Chondrocyte (in vitro differentiated cells): Measurements from ENCODE around the gene GLT8D1. TPM values are rescaled to one million over a fixed set of nuclear protein-coding genes. Genes with fewer than 3 reads are reported as not detected.
A peak's percentile ranks its signal among the peaks of the same experiment; 100 is the strongest.

Experiments
- DNase-seq: peaks from one replicate; pipeline ENCODE4 v3.0.0; 2021; ENCODE audit warnings: mixed read lengths, low spot score
- H3K27ac Mint-ChIP-seq: one replicate; pipeline ENCODE4 v1.8.0; 2021; ENCODE audit warnings: mild to moderate bottlenecking, moderate library complexity, mixed read lengths; ENCODE audit not compliant: unreplicated experiment
- H3K27me3 Mint-ChIP-seq: 2 replicates; pipeline ENCODE4 v1.8.0; 2021; ENCODE audit warnings: low read depth, mixed read lengths
- H3K36me3 Mint-ChIP-seq: 2 replicates; pipeline ENCODE4 v1.8.0; 2021; ENCODE audit warnings: low read depth, mixed read lengths
- H3K4me1 Mint-ChIP-seq: 2 replicates; pipeline ENCODE4 v1.8.0; 2021; ENCODE audit warnings: low read depth, mild to moderate bottlenecking, mixed read lengths
- H3K4me3 Mint-ChIP-seq: one replicate; pipeline ENCODE4 v1.8.0; 2021; ENCODE audit warnings: mild to moderate bottlenecking, moderate library complexity, mixed read lengths; ENCODE audit not compliant: unreplicated experiment
- H3K9me3 Mint-ChIP-seq: 2 replicates; pipeline ENCODE4 v1.8.0; 2021; ENCODE audit warnings: low read depth, mixed read lengths
- total RNA-seq: library from RNA; stranded (reverse); gene quantifications from 3 replicates; pipeline ENCODE4 v1.2.1, GENCODE V29; 2021
- TF ChIP-seq, protein P1 (sequence below): fragments of 200-600 bp; sonication (generic); IDR thresholded peaks from 2 replicates; pipeline ENCODE4 v1.5.0; 2021; ENCODE audit warnings: antibody characterized with exemption, mild to moderate bottlenecking, moderate library complexity

The GLT8D1 gene
- total RNA-seq, 1 donor from 2014 or later: 91.2 TPM

DNA sequence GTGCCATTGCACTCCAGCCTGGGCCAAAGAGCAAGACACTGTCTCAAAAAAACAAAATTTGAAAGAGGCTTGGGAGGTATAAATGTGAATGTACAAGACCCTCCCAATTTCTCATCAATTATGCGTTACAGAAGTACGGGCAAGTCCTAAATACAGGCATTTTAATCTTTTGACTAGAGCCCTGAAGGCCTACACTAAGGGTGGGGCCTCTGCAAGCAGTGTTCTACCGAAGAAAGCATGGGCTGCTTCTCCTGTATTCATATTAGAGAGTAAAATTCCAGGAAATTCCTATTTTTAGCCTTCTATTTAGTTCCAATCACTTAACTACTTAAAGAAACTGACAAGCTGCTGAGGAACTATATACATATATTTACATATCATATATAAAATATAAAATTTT is 45.5 kb downstream of the GLT8D1 start:
- H3K36me3 Mint-ChIP-seq: peaks cover 36% of the 10 kb centered on the region
- H3K4me3 Mint-ChIP-seq: no peak overlapping the region
- H3K9me3 Mint-ChIP-seq: no peaks in the 10 kb centered on the region
- H3K27me3 Mint-ChIP-seq: no peaks in the 10 kb centered on the region
- no peak overlapping the region for H3K27ac Mint-ChIP-seq
- peaks cover 3% of the 10 kb centered on the region for H3K4me1 Mint-ChIP-seq
- no peak for DNase-seq
- TF ChIP-seq, protein P1, sequence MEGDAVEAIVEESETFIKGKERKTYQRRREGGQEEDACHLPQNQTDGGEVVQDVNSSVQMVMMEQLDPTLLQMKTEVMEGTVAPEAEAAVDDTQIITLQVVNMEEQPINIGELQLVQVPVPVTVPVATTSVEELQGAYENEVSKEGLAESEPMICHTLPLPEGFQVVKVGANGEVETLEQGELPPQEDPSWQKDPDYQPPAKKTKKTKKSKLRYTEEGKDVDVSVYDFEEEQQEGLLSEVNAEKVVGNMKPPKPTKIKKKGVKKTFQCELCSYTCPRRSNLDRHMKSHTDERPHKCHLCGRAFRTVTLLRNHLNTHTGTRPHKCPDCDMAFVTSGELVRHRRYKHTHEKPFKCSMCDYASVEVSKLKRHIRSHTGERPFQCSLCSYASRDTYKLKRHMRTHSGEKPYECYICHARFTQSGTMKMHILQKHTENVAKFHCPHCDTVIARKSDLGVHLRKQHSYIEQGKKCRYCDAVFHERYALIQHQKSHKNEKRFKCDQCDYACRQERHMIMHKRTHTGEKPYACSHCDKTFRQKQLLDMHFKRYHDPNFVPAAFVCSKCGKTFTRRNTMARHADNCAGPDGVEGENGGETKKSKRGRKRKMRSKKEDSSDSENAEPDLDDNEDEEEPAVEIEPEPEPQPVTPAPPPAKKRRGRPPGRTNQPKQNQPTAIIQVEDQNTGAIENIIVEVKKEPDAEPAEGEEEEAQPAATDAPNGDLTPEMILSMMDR: no peak

DNA sequence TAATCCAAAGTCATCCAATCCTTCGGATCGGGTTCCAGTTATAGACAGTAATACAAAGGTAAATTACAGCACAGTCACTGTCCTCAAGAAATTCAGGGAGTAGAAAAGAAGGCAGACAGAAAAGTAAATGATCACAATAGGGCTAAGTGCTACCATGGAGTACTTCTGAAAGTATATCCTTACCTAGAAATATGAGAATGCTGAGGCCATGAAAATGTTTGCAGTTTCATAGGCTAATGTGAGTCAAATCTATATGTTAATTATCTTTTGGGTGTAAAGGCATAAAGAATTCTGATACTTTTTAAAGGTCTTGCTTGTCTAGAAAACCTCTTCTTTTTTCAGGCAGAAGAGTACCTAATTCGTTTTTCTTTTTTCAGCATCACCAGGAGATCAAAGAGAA is 49.7 kb downstream of the GLT8D1 start:
- peaks cover 28% of the 10 kb centered on the region for H3K36me3 Mint-ChIP-seq
- H3K27ac Mint-ChIP-seq: no peak overlapping the region
- no peaks in the 10 kb centered on the region for H3K4me1 Mint-ChIP-seq
- no peaks in the 10 kb centered on the region for H3K27me3 Mint-ChIP-seq
- H3K4me3 Mint-ChIP-seq: no peak overlapping the region
- DNase-seq: no peak
- TF ChIP-seq, protein P1: no peak
- no peaks in the 10 kb centered on the region for H3K9me3 Mint-ChIP-seq

DNA sequence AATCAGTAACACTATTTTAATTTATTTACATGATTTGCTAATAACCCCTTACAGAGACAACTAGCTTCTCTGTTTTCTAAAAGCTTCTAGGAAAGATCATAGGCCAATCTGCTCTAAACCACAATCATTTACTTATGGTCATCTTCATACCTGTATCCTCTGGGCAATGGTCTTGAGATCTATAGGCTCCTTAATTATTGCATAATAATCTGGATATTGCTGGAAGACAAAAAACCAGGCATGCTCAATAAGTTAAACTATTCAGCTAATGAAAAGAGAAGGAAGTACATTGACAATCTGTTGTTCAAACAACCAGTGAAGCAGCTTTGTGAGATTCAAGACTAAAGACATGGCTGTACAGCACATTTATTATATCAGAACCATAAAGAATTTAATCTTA is 54.0 kb downstream of the GLT8D1 start:
- no peak overlapping the region for H3K4me3 Mint-ChIP-seq
- no peak overlapping the region for H3K27ac Mint-ChIP-seq
- H3K27me3 Mint-ChIP-seq: no peaks in the 10 kb centered on the region
- no peak for DNase-seq
- TF ChIP-seq, protein P1: no peak
- H3K36me3 Mint-ChIP-seq: peaks cover 49% of the 10 kb centered on the region
- no peaks in the 10 kb centered on the region for H3K9me3 Mint-ChIP-seq
- H3K4me1 Mint-ChIP-seq: peaks cover 12% of the 10 kb centered on the region

DNA sequence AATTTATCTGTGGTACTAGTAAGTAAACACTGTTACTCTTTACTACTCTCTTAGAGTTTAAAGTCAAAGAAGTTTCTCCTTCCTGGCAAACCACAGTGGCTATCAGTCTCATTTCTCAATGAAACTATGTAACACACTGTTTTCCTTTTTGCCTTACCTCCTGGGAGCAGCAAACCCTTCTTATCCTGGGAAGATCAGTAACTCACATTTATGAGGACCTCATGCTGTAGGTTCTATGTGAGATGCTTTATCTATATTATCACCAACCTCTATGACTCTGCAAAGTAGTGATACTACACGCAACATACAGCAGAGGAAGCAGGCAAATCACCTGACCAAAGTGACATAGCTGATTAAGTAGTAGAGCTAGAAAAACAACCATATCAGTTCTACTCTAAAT is 55.2 kb downstream of the GLT8D1 start:
- Mint-ChIP-seq H3K4me1 (peaks cover 12% of the 10 kb centered on the region), H3K9me3 (no peaks in the 10 kb centered on the region), H3K36me3 (peaks cover 43% of the 10 kb centered on the region), H3K27me3 (no peaks in the 10 kb centered on the region), H3K4me3 (no peak overlapping the region), H3K27ac (no peak overlapping the region)
- TF ChIP-seq, protein P1: no peak
- no peak for DNase-seq

DNA sequence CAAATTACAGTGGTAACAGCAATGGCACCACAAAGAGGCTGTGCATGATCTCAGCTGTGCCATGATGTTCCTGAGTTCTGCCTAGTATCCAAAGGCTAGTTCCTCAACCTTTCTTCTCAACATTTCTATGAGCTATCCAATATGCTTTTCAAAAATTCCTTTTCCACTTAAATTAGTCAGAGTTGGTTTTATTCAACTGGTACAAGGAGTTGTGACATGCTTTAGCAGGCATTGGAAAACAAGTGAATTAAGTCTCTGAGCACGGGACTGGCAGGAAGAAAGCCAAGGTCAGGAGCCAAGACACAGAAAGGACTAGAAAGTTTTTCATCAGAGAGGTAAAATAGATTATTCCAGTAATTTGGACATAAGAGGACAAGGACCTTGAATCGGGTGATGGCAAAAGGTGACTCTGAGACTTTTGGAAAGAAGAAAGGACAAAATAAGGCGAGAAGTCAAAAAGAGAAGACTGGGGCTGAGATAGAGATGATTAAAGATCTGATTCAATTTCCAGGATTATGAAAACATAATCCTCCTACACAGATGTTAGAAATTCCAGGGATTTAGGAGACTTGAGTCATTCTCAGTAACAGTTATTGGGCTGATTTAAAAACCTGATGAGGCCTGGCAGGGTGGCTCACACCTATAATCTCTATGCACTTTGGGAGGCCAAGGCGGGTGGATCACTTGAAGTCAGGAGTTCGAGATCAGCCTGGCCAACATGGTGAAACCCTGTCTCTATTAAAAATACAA is 56.0 kb downstream of the GLT8D1 start:
- Mint-ChIP-seq H3K36me3 (peaks cover 45% of the 10 kb centered on the region), H3K4me3 (no peak overlapping the region)

More for the DNA sequence above, 56.0 kb downstream of the GLT8D1 start:
- Mint-ChIP-seq H3K27ac (peak overlapping the region; percentile 89), H3K4me1 (peaks cover 12% of the 10 kb centered on the region), H3K9me3 (no peaks in the 10 kb centered on the region), H3K27me3 (no peaks in the 10 kb centered on the region)
- TF ChIP-seq, protein P1: no peak
- no peak for DNase-seq
